ENCODE results near the gene PEX5L.
"Not testable (repeated sequence)": the region's sequence is repeated elsewhere in the genome, so short reads cannot be mapped to it uniquely, and the experiment has no call there.

PEX5L gene

DNA sequence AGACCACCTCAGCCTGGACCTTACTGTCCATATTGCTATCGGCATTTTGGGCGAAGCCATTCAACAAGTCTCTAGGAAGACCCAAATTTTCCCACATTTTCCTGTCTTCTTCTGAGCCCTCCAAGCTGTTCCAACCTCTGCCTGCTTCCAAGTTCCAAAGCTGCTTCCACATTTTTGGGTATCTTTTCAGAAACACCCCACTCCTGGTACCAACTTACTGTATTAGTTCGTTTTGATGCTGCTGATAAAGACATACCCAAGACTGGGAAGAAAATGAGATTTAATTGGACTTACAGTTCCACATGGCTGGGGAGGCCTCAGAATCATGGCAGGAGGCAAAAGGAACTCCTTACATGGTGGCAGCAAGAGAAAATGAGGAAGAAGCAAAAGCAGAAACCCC is 28.4 kb downstream of the PEX5L start:
- DNase-seq (ENCODE audit: low spot score) = not testable (repeated sequence)

GRCh38 chr3:180004542-180004941 is 32.2 kb downstream of the PEX5L start:
- DNase-seq (ENCODE audit: low spot score) = no peak

GRCh38 chr3:180002006-180002405 is 34.7 kb downstream of the PEX5L start:
- no peak for DNase-seq (ENCODE audit: low spot score)

DNA sequence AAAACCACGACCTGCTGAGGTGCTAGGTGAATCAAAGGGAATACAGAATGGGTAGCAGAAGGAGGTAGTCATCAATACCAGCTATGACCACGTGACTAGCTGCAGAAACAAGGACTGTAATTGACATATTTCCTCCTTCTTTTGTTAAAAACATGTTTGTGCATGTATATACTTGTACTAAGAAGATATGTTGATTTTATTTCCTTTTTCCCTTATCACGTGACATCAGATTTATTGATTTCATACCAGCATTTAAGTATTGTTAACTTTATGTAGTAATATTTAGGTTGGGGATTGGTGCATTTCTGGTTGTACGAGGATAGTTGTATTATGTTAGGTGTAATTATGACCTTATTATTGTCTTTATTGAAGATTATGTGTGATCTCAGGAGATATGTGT is 36.2 kb downstream of the PEX5L start:
- no peak for DNase-seq (ENCODE audit: low spot score)

- no peak for DNase-seq (ENCODE audit: low spot score)
Observed at GRCh38 chr3:179995406-179995805, 41.3 kb downstream of the PEX5L start.

DNA sequence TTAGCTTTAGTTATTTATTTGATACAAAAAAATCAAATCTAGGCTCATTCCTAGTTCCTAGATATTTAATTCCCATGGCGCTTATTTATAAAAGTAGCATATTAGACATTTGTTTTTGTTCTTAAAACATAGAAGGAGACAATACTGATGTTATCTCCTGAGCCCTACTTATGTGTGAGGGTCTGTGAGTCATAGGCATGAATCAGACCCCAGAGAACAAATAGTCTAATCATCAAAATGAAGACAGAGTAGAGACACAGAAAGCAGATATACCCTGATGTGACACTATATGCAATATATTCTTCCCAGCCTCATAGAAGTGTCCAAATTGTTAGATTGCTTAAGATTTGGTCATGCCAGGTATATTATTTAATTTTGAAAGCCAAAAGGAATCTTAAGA is 44.9 kb downstream of the PEX5L start:
- DNase-seq (ENCODE audit: low spot score) = no peak

DNA sequence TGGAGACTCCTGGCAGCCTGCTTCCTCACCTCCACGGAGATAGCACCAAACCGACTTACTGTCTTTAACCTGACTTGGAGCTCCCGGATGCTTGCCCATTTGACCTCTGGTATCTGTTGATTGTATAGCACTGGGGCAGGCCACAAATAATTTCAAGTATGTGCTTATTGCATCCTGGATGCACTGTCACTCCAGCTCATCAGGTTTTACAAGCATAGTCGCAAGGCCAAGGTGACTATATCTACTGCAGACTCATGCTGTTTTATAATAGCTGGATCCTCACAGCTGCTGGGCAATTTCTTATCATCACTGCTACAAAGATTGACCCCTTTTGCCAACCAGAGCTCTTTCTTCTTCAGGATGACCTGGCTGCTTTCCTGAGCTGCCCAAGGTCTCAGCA is 45.6 kb downstream of the PEX5L start:
- DNase-seq (ENCODE audit: low spot score) = no peak

DNA sequence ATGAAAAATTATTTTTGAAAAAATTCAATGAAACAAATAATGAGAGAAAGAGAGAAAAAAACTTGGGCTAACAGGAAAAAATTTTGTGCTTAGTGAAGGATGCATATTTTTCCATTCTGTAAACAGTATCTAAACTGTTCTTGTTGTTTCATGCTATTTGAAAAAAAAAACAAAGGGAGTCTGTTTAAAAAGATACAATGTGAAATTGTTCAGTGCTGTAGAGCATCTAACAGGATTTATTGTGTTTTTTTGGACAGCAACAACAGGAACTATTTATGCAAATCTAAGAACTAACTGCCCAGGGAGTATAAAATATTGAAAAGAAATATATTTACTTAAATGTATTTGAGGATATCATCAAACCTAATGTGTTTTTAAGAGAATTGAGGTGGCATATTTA is 55.1 kb downstream of the PEX5L start:
- no peak for DNase-seq (ENCODE audit: low spot score)

- no peak for DNase-seq (ENCODE audit: low spot score)
Observed at GRCh38 chr3:179977356-179977755, 59.4 kb downstream of the PEX5L start.

- DNase-seq (ENCODE audit: low spot score) = no peak
Observed at GRCh38 chr3:179973931-179974361, 62.8 kb downstream of the PEX5L start.

GRCh38 chr3:179972881-179973423 is 63.8 kb downstream of the PEX5L start:
- no peak for DNase-seq (ENCODE audit: low spot score)

DNA sequence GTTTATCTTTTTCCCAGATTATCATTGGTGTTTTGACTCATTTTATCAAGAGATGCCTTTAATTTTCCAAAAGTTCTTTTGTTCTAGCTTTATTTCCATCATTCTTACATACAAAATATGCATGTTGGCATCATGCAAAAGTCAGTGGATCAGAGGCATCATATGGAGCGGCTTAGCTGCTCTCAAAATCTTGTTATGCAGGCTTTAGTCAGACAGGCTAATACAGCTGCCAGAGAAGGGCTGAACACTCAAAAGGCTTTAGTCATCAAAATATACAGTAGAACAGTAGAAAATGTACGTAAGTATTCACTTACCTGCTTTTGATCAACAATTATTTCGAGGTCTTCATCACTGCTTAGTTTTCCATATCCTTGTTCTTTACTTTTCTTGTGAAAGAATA is 65.5 kb downstream of the PEX5L start:
- DNase-seq (ENCODE audit: low spot score) = no peak

DNA sequence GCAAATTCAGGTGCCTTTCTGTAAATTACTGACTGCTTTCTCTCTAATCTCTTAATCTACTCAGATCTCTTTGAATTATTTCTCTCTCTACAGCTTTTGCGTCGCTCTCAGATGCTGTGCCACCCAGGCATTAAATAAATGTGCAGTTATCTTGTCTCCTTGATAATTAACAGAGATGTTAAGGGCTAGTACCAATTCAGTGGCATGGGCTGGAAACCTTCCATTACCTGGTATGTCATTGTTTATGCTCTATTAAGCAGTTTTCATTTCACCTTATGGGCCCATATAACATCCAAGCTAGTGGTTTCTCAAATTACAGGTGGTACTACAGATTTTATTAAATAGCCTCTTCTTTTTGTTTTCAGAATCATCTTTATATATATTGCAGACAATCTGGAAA is 66.0 kb downstream of the PEX5L start:
- DNase-seq (ENCODE audit: low spot score) = no peak

GRCh38 chr3:179969525-179969924 is 67.2 kb downstream of the PEX5L start:
- DNase-seq (ENCODE audit: low spot score) = no peak

DNA sequence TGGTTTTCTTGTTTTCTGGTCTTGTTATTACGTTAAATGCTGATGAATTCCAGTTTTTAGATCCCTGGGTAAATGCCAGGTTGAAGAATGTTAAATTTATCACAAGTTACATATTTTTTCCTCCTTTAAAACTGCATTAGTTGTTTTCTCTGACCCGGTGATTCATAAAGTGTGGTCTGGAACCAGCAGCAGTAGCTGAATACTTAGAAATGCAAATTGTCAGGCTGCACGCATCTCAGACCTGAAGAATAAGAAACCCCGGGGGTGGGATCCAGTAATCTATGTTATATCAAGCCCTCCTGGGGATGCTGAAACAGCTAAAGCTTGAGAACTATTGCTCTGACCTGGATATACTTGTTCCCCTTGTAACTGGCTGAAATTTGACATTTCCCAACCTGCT is 69.1 kb downstream of the PEX5L start:
- DNase-seq (ENCODE audit: low spot score) = no peak

GRCh38 chr3:179964890-179965289 is 71.8 kb downstream of the PEX5L start:
- DNase-seq (ENCODE audit: low spot score) = no peak

- no peak for DNase-seq (ENCODE audit: low spot score)
Observed at GRCh38 chr3:179962629-179963387, 73.9 kb downstream of the PEX5L start.

DNA sequence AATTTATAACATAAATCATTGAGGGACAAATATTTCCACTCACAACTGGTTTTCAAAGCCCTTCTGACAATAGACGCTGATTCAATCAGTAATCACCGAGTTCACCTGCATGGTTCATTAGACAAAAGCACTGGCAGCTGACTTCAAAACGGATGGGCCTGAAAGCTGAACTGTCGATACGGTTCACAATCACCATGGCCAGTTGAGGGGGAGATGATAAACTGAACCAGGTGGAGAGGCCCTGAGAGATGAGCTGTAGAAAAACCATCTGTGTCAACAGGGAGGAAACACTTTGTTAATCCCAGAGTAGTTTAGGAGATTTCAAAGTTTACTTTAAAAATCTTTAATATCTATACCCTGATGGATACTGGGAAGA is 75.0 kb downstream of the PEX5L start:
- no peak for DNase-seq (ENCODE audit: low spot score)

DNA sequence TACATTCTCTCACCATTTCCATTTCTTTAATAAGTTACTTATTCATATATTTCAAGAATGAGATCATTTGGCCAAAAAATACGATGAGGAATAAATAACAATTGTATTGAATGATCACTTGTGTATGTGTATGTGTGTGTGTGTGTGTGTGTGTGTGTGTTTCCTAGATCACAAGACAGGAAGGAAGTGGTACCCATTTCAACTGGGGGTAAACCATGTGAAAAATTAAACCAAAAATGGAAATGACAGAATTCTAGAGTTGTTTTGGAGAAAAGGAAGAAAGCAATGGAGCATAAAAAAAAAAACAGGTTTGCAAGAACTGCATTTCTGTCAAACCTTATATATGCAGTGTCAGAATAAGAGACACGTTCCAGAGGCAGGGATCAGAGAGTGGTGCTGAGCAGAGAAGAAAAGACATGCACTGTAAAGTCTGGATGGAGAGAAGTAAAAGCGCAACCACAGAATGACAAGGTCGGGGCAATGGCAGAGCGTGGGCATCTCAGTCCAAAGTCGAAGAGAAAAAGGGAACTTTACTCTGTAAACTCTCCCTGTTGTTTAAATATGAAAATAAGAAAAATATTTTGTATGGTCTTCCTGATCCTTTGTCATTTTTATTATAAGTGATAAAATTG is 75.5 kb downstream of the PEX5L start:
- no peak for DNase-seq (ENCODE audit: low spot score)

- no peak for DNase-seq (ENCODE audit: low spot score)
Observed at GRCh38 chr3:179958759-179959158, 78.0 kb downstream of the PEX5L start.

- DNase-seq (ENCODE audit: low spot score) = no peak
Observed at GRCh38 chr3:179958143-179958542, 78.6 kb downstream of the PEX5L start.

DNA sequence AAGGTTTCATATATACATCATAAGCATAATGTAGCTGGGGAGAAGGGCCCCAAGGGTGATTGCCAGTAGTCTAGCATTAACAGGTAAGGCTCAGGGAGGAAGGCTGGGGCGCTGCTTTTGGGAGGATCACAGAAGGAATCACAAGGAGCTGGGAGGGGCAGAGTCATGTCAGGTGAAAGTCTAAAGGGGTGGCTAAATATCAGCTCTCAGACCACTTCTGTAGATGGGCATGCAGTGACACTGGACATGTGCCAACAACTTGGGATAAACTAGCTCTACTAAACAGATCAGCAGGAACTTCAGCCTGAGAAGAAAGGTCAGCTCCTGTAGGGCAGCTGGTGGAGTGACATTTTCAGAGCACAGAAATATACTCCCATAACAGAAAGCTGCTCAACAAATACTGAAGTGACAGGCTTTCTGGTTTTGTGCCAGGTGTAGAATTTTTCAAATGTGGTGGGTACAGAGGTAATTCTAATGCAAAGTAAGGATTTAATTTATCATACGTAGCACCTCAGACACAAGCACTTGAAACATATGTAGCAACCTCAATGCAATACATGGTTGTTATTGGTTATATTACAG is 79.4 kb downstream of the PEX5L start:
- no peak for DNase-seq (ENCODE audit: low spot score)

GRCh38 chr3:179956416-179956830 is 80.3 kb downstream of the PEX5L start:
- no peak for DNase-seq (ENCODE audit: low spot score)

All from AG08395 (cell line).